Suppressor macrophage treated with lipopolysaccharide for 4 hours (primary cell): ENCODE results near the gene DERL2.

Experiments used
- DNase-seq: peaks from one replicate; pipeline ENCODE4 v3.0.0-alpha.2; 2020

The DERL2 gene

GRCh38 chr17:5485270-5486205 is at the start of gene DERL2:
Gene DERL2 (minus strand): TSS chr17:5486178. CDS start chr17:5486161, 17 bp downstream.
- peak; percentile 12 for DNase-seq

- DNase-seq: no peak
These were observed 49.5 kb upstream of the DERL2 start for GRCh38 chr17:5535436-5535835.

GRCh38 chr17:5533486-5534315 is 47.7 kb upstream of the DERL2 start:
- no peak for DNase-seq

- no peak for DNase-seq
These were observed 46.6 kb upstream of the DERL2 start for GRCh38 chr17:5532581-5532980.

GRCh38 chr17:5531085-5531418 is 45.1 kb upstream of the DERL2 start:
- DNase-seq: no peak

DNA sequence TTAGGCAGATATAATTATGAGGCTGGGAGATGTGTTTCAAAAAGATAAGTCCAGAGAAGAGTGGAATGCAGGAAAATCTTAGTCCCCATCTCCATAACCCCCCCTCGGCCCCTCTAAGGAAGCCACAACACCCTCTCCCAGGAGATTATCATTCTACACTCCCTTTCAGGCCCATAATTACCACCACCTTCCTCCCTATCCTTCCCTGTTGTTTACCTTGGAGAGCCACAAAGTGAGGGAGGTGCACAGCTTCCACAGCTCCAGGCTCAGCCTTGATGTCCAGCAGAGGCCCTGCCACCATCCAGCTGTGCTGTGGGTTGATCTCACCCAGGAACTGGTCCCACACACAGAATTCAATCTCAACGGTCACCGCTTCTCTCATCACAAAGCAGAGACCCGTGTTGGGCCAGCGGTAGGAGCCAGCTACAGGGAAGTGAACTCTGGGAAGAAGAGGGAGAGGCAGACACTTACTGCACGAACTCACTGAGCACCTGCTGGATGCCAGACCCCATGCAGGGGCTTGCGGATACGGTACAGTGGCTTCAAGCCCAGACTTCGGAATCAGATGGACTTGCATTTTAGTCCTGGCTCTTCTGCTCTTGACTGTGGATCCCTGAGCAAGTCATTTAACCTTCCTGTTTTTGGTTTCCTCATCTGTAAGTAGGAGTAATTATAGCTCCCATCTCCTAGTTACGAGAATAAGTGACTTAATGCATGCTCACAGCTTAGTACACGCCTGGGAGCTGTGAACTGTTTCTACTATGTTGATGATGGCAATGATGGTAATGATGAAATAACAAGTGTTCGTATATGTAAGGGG is 44.5 kb upstream of the DERL2 start:
- DNase-seq: peak; percentile 39

- DNase-seq: no peak
These were observed 41.7 kb upstream of the DERL2 start for GRCh38 chr17:5527601-5528250.

DNA sequence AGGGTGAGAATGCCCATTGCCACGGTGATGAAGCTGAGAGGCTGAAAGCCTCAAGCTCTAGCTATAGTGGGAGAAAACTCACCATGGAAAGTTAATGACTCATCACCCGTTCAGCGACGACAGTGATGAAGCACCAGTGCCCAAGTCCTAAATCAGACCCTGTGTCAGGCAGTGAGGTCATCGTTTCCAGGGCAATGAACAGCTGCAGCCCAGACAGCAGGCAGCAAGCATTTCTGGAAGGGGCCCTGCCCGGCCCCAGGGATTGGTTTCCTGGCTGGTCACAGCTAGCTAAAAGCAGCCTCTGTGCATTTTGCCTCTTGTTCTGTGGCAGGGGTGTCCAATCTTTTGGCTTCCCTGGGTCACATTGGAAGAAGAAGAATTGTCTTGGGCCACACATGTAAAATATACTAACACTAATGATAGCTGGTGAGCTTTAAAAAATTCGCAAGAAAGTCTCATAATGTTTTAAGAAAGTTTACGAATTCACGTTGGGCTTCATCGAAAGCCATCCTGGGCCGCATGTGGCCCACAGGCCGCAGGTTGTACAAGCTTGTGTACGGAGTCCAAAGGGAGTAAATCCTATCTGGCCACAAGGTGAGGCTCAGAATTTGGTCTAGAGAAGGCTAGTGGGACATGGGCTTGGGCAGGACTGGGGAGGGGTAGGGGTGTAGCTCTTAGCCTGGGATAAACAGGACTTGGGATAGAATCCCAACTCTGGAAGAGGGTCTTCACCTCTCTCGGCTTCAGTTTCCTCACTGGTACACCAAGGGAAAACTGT is 41.0 kb upstream of the DERL2 start:
- DNase-seq: peak; percentile 90

DNA sequence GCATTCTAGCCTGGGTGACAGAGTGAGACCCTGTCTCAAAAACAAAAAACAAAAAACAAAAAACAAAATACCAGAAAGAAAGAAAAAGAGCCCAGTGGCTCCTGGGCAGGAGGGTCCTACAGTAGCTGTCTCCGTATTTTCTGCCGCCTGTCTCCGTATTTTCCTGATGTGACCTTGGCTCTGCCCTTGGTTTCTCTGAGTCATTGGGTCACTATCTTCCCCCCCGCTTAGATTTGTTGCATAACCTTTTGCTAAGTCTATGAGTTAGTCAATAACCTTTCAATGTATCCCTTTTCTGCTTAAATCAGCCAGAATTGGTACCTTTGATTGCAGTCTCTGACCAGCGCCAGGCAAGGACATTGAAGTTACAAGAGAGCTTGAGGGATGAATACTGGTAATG is 37.3 kb upstream of the DERL2 start:
- DNase-seq: no peak

GRCh38 chr17:5522476-5522875 is 36.5 kb upstream of the DERL2 start:
- no peak for DNase-seq

- no peak for DNase-seq
These were observed 30.2 kb upstream of the DERL2 start for GRCh38 chr17:5516060-5516792.

- DNase-seq: no peak
These were observed 29.0 kb upstream of the DERL2 start for GRCh38 chr17:5514976-5515375.

GRCh38 chr17:5513628-5514027 is 27.6 kb upstream of the DERL2 start:
- DNase-seq: no peak

GRCh38 chr17:5511401-5512225 is 25.6 kb upstream of the DERL2 start:
- DNase-seq: no peak

DNA sequence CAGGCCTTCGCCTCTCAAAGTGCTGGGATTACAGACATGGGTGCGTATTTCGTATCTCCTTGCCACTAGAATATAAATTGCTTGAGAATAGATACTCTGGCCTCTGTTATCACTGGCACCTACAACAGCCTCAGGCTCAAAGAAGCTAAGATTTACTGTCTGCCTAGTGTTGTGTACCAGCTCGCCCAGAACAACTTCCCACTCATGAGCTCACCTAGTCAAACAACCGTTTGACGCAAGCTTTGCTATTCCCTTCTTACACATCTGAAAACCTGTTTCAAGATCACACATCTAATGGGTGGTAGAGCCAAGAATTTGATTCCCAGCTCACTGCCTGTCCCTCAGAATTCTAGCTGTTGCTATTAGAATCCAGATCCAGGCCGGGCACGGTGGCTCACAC is 24.8 kb upstream of the DERL2 start:
- DNase-seq: no peak

GRCh38 chr17:5509482-5509881 is 23.5 kb upstream of the DERL2 start:
- DNase-seq: no peak

GRCh38 chr17:5508810-5509209 is 22.8 kb upstream of the DERL2 start:
- DNase-seq: no peak

DNA sequence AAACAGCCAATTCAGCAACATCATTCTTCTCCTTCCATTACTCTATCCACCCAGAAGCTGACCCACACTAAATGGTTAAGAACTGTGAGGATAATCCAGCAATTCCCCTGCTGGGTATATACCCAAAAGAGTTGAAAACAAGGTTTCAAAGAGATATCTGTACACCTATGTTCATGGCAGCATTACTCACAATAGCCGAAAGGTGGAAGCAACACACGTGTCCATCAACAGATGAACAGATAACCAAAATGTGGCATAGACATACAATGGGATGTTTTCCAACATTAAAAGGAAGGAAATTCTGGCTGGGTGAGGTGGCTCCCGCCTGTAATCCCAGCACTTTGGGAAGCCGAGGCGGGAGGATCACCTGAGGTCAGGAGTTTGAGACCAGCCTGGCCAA is 20.3 kb upstream of the DERL2 start:
- DNase-seq: no peak

GRCh38 chr17:5502552-5502951 is 16.6 kb upstream of the DERL2 start:
- DNase-seq: no peak

- DNase-seq: no peak
These were observed 15.7 kb upstream of the DERL2 start for GRCh38 chr17:5501685-5502084.
